Adrenal gland (tissue), 12 donors: ENCODE results near the gene AHSP. TPM values are rescaled to one million over a fixed set of nuclear protein-coding genes. Genes with fewer than 3 reads are reported as not detected.
"Not testable (repeated sequence)": the region's sequence is repeated elsewhere in the genome, so short reads cannot be mapped to it uniquely, and the experiment has no call there.

ENCODE experiments used
- DNase-seq, 7 donors: peaks; one replicate each; pipeline ENCODE4 v3.0.0-alpha.2; 2019 to 2020
- H3K27ac ChIP-seq, 5 donors: fragments of 200-600 bp; sonication (generic) in 4 of 5; 1 replicate in 3 of 5; 2 replicates in 2 of 5; pipeline versions ENCODE4 v1.5.1 to v1.8.0; 2016 to 2020; ENCODE audit warnings: mild to moderate bottlenecking in 1 of 5
- H3K27me3 ChIP-seq: fragments of 200-600 bp; 2 replicates; pipeline ENCODE4 v1.8.0; 2021
- H3K36me3 ChIP-seq, 2 donors: fragments of 200-600 bp; replicated peaks in 1 of 2; 1 replicate in 1 of 2; 2 replicates in 1 of 2; pipeline versions ENCODE4 v1.5.1 to v1.8.0; 2018 to 2022
- H3K4me1 ChIP-seq, 2 donors: fragments of 200-600 bp; replicated peaks in 1 of 2; 1 replicate in 1 of 2; 2 replicates in 1 of 2; pipeline versions ENCODE4 v1.5.1 to v1.8.0; 2018 to 2021
- H3K4me3 ChIP-seq, 4 donors: fragments of 200-600 bp; sonication (generic) in 3 of 4; one replicate each; pipeline ENCODE4 v1.5.1; 2016 to 2018
- H3K9me3 ChIP-seq, 3 donors: fragments of 200-600 bp; sonication (generic) in 1 of 3; replicated peaks in 1 of 3; 1 replicate in 2 of 3; 2 replicates in 1 of 3; pipeline versions ENCODE4 v1.5.1 to v1.8.0; 2016 to 2021
- CTCF ChIP-seq, 6 experiments: fragments of 450-650 bp in 4 of 6; fragments of 200-600 bp in 2 of 6; sonication (generic) in 1 of 6; IDR thresholded peaks; 1 replicate in 5 of 6; 2 replicates in 1 of 6; pipeline versions ENCODE4 v1.5.1 to v1.8.0; 2016 to 2021; ENCODE audit warnings: antibody characterized with exemption in 6 of 6, mild to moderate bottlenecking in 2 of 6, moderate library complexity in 1 of 6
- POLR2A ChIP-seq, 2 donors: fragments of 450-650 bp; IDR thresholded peaks; one replicate each; pipeline ENCODE4 v1.6.1; 2017; ENCODE audit warnings: antibody characterized with exemption in 2 of 2, mild to moderate bottlenecking in 2 of 2, moderate library complexity in 1 of 2
- WGBS, 4 donors: extraction: QIAGEN DNeasy Blood & Tissue Kit in 2 of 4; methylation state at CpG; one replicate each; pipeline versions ENCODE4 v1.1.5 to v1.1.7; 2013 to 2017; 5-methylcytosine and 5-hydroxymethylcytosine counted together
- intact Hi-C, 2 donors: fragments of 100-400 bp; cut with DNase I; formaldehyde crosslinking; loops; one replicate each; pipeline versions ENCODE4 v1.14.1 to v1.15.0; 2022 to 2023
- polyA plus RNA-seq, 3 donors: library from polyadenylated mRNA; stranded (reverse); fragments of 200-250 nt in 2 of 3; fragments of 350-450 nt in 1 of 3; fragmentation: Illumina TruSeq in 1 of 3; extraction: RNeasy Lipid Tissue Mini Kit (QIAGEN cat#74804) in 1 of 3; gene quantifications; one replicate each; pipeline ENCODE4 v1.2.3, GENCODE V29; 2013 to 2014
- total RNA-seq, 9 donors: library from RNA; depleted of rRNA in 4 of 9; stranded (reverse); fragments of >200 nt in 4 of 9; fragments of 120-200 nt in 1 of 9; fragmentation: NEBNext Ultra II Directional in 1 of 9; extraction: Animal tissue kit (Norgen Biotek cat#: 25700) in 1 of 9; gene quantifications; one replicate each; pipeline versions ENCODE4 v1.1.0 to v1.2.4, GENCODE V29; 2013 to 2023
- donor health status: healthy with polysubstance abuse.
- donor health status: Bipolar disorder and iron deficiency.
- donor health status: DM: yes; HTN: yes; CAD: no.
- donor health status: DM: no; HTN: no; CAD: no.
- donor health status: DM: no; HTN: no; CAD: no.
- donor health status: DM: yes; HTN: yes; CAD: no.

The AHSP gene
- total and polyA plus RNA-seq, 12 donors: 35.0 TPM; not detected in 11

- TF ChIP-seq CTCF (IDR thresholded peaks at IDR 0.05) (no peak), POLR2A (IDR thresholded peaks at IDR 0.05) (no peak)
- intact Hi-C loops: loop anchor here in 1 of 2 donors (10.0 kb wide), 1 partner anchor 234 kb away; a partner anchor contains a TSS
- Histone ChIP-seq H3K27ac (no peak overlapping the region), H3K36me3 (peaks cover 0 to under 1% of the 10 kb centered on the region in 2 donors), H3K9me3 (no peaks in the 10 kb centered on the region), H3K27me3 (no peaks in the 10 kb centered on the region), H3K4me1 (peaks cover 0 to 11% of the 10 kb centered on the region in 2 donors), H3K4me3 (no peak overlapping the region)
- DNase-seq: peak in 5 of 7 donors; percentile 53 to 83 (median 68)
- WGBS, 4 donors: 24 to 40% (median 33%) methylated on average over 7 of the region's 7 CpGs
Measured at GRCh38 chr16:31480851-31481536, 46.7 kb upstream of the AHSP start.

- no peak for TF ChIP-seq POLR2A (IDR thresholded peaks at IDR 0.05)
- no peak within 1 kb of the TSS for H3K4me3 ChIP-seq
- H3K36me3 ChIP-seq: no peaks in the 10 kb centered on the region
- no peak for DNase-seq
- H3K27ac ChIP-seq: no peak within 1 kb of the TSS
- 91 to 100% (median 93%) methylated on average over 2 to 4 of the region's 4 CpGs for WGBS, 4 donors
- peaks cover 2 to 14% of the 10 kb centered on the region in 2 donors for H3K4me1 ChIP-seq
- H3K27me3 ChIP-seq: no peaks in the 10 kb centered on the region
- H3K9me3 ChIP-seq: no peaks in the 10 kb centered on the region
- intact Hi-C loops: loop anchor here in 1 of 2 donors (10.0 kb wide), 1 partner anchor 232 kb away; a partner anchor contains a TSS
Measured at GRCh38 chr16:31483081-31483480, 44.6 kb upstream of the AHSP start, which contains the start of gene SLC5A2. Gene SLC5A2 (plus strand): TSS chr16:31483123. CDS start chr16:31483137, 14 bp downstream.

GRCh38 chr16:31484048-31484447 lies 43.7 kb upstream of the AHSP start:
- H3K27ac ChIP-seq, DNase-seq, H3K27me3 ChIP-seq, H3K9me3 ChIP-seq, H3K4me3 ChIP-seq, H3K36me3 ChIP-seq: not testable (repeated sequence)
- peaks cover 8 to 19% of the 10 kb centered on the region in 2 donors for H3K4me1 ChIP-seq
- 70 to 82% (median 74%) methylated on average over 4 of the region's 4 CpGs for WGBS, 4 donors
- intact Hi-C loops: loop anchor here in 1 of 2 donors (10.0 kb wide), 1 partner anchor 231 kb away; a partner anchor contains a TSS

DNA sequence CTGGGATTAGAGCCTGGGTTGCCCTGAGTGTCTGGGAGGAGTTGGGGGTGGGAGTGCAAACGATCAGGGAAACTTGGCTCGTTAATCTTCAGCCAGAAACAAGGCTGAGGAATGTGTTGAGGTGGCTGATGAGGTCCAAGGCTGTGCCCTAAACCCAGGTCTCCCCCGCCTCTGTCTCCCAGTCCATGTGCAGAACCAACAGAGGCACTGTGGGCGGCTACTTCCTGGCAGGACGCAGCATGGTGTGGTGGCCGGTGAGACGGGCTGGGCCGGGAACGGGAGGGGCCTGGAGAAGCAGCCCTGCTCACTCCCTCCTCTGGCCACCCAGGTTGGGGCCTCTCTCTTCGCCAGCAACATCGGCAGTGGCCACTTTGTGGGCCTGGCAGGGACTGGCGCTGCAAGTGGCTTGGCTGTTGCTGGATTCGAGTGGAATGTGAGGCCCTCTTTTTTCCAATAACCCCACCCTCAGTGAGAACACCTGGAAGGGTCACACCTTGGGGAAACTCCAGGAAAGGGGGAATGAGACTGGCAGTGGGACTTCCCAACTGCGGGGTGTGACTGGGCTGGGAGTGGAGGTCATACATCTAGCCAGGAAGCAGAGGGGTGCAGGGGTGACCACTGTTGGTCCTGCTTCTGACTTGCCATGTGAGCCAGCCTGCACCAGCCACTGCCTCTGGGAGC lies 43.1 kb upstream of the AHSP start:
- Histone ChIP-seq H3K9me3 (no peaks in the 10 kb centered on the region), H3K27me3 (no peaks in the 10 kb centered on the region), H3K27ac (no peak overlapping the region), H3K36me3 (no peaks in the 10 kb centered on the region), H3K4me1 (peaks cover 8 to 19% of the 10 kb centered on the region in 2 donors), H3K4me3 (no peak overlapping the region)
- TF ChIP-seq POLR2A (IDR thresholded peaks at IDR 0.05): no peak
- TF ChIP-seq CTCF (IDR thresholded peaks at IDR 0.05): no peak
- intact Hi-C loops: loop anchor here in 1 of 2 donors (10.0 kb wide), 1 partner anchor 230 kb away; a partner anchor contains a TSS
- DNase-seq: no peak
- 62 to 68% (median 66%) methylated on average over 8 to 14 of the region's 14 CpGs for WGBS, 4 donors

DNA sequence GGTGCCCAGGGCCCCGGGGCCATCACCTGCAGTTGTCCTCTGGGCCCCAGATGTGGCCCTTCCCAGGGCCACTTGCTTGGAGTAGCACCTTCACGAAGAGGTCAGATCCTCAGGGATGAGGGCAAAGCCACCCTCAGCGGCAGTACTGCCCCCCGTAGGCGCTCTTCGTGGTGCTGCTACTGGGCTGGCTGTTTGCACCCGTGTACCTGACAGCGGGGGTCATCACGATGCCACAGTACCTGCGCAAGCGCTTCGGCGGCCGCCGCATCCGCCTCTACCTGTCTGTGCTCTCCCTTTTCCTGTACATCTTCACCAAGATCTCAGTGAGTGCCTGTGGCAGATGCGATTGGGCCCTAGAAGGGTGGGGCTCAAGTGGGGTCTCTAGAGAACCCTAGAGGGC lies 42.1 kb upstream of the AHSP start:
- TF ChIP-seq POLR2A (IDR thresholded peaks at IDR 0.05) (no peak), CTCF (IDR thresholded peaks at IDR 0.05) (no peak)
- H3K27me3 ChIP-seq: no peaks in the 10 kb centered on the region
- peaks cover 0 to 6% of the 10 kb centered on the region in 2 donors for H3K36me3 ChIP-seq
- H3K27ac ChIP-seq: no peak overlapping the region
- peaks cover 8 to 16% of the 10 kb centered on the region in 2 donors for H3K4me1 ChIP-seq
- WGBS, 4 donors: 91 to 97% (median 93%) methylated on average over 6 to 17 of the region's 17 CpGs
- H3K4me3 ChIP-seq: no peak overlapping the region
- intact Hi-C loops: loop anchor here in 1 of 2 donors (10.0 kb wide), 1 partner anchor 229 kb away; a partner anchor contains a TSS
- H3K9me3 ChIP-seq: no peaks in the 10 kb centered on the region
- no peak for DNase-seq
